ENCODE results near the gene MRPS31.

Gene MRPS31

GRCh38 chr13:40679480-40679985 is 91.5 kb downstream of the MRPS31 start:
- DNase-seq (ENCODE audit: insufficient read length, low spot score) (no peak), FAIRE-seq (no peak)
